ENCODE results near the gene TJP1.

Gene TJP1

DNA sequence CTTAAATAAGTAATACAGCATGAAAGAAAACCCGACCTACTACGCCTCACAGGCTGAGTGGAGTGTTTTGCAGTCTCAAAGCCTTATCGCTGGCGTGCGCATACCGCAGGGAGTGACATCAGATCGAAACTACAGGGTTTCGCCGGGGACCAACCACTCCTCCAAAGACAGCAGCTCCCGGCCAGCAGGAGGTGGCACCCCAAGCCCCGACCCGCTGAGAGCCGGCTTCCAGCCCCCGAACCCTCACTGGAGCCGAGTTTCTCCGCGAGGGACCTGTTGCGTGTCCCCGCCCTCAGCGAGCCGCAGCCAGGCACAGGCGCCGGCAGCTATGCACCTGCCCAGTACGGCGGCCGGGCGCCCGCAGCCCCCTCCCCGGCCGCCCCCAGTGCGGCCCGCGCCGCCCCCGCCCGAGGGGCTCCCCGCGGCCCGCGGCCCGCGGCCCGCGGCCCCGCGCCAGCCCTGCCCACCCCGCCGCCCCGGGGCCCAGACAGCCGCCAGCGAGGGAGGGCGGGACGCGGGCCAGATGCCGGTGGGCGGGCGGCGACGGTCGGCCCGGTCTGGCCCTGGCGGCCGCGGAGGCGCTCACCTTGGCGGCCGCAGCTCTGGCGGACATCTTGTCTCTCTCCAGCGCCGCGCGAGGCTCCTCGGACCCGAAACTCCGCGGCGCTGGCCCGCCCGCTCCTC is 710 bp downstream of the TJP1 start (continued):
- TF ChIP-seq OSR2 (tag by site-specific recombination; IDR thresholded peaks at IDR 0.05) = peak; percentile 41; the same call in 1 of the 2 replicates
- TF ChIP-seq KLF9 (tag by site-specific recombination; IDR thresholded peaks at IDR 0.05; ENCODE audit: low read depth) = no peak
- TF ChIP-seq ZNF777 (tag by site-specific recombination; IDR thresholded peaks at IDR 0.05; ENCODE audit: borderline replicate concordance) = no peak
- TF ChIP-seq ZBTB48 (tag by site-specific recombination; IDR thresholded peaks at IDR 0.05) = peak; percentile 67; the same call in 1 of the 2 replicates
- TF ChIP-seq ZSCAN16 (tag by site-specific recombination; IDR thresholded peaks at IDR 0.05) = 0 out of 2 replicates have a peak, but pooled peaks have one; percentile 20
- TF ChIP-seq ZNF629 (tag by site-specific recombination; IDR thresholded peaks at IDR 0.05) = peak; percentile 78
- TF ChIP-seq PRDM1 (tag by site-specific recombination; IDR thresholded peaks at IDR 0.05) = peak; percentile 41; the same call in 1 of the 2 replicates
- no peak for TF ChIP-seq ZNF701 (tag by site-specific recombination; IDR thresholded peaks at IDR 0.05)
- peak; percentile 95 for TF ChIP-seq SCRT2 (tag by site-specific recombination; IDR thresholded peaks at IDR 0.05)
- TF ChIP-seq, protein P1, sequence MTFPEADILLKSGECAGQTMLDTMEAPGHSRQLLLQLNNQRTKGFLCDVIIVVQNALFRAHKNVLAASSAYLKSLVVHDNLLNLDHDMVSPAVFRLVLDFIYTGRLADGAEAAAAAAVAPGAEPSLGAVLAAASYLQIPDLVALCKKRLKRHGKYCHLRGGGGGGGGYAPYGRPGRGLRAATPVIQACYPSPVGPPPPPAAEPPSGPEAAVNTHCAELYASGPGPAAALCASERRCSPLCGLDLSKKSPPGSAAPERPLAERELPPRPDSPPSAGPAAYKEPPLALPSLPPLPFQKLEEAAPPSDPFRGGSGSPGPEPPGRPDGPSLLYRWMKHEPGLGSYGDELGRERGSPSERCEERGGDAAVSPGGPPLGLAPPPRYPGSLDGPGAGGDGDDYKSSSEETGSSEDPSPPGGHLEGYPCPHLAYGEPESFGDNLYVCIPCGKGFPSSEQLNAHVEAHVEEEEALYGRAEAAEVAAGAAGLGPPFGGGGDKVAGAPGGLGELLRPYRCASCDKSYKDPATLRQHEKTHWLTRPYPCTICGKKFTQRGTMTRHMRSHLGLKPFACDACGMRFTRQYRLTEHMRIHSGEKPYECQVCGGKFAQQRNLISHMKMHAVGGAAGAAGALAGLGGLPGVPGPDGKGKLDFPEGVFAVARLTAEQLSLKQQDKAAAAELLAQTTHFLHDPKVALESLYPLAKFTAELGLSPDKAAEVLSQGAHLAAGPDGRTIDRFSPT (tag by site-specific recombination; IDR thresholded peaks at IDR 0.05) = 0 out of 2 replicates have a peak, but pooled peaks have one; percentile 35
- TF ChIP-seq PATZ1 (tag by site-specific recombination; IDR thresholded peaks at IDR 0.05) = peak; percentile 56

- Histone ChIP-seq H3K4me1 (ENCODE audit: control insufficient read depth, insufficient read depth, low read length) (peaks cover 13% of the 10 kb centered on the region), H3K4me3 (ENCODE audit: low read depth, low read length) (peak overlapping the region; percentile 80), H3K9me3 (ENCODE audit: control insufficient read depth, insufficient read depth, low read depth, low read length) (no peaks in the 10 kb centered on the region), H3K36me3 (ENCODE audit: control insufficient read depth in 2 of 2, insufficient read depth in 1 of 2, low read length in 2 of 2) (no peaks in the 10 kb centered on the region), H3K27ac (ENCODE audit: extremely low read depth, low read depth, low read length) (no peak overlapping the region)
- no peak for TF ChIP-seq ZFP69B (tag by site-specific recombination; IDR thresholded peaks at IDR 0.05)
- TF ChIP-seq, protein P2, sequence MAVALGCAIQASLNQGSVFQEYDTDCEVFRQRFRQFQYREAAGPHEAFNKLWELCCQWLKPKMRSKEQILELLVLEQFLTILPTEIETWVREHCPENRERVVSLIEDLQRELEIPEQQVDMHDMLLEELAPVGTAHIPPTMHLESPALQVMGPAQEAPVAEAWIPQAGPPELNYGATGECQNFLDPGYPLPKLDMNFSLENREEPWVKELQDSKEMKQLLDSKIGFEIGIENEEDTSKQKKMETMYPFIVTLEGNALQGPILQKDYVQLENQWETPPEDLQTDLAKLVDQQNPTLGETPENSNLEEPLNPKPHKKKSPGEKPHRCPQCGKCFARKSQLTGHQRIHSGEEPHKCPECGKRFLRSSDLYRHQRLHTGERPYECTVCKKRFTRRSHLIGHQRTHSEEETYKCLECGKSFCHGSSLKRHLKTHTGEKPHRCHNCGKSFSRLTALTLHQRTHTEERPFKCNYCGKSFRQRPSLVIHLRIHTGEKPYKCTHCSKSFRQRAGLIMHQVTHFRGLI (tag by site-specific recombination; IDR thresholded peaks at IDR 0.05) = no peak
- no peak for TF ChIP-seq RBAK (tag by site-specific recombination; IDR thresholded peaks at IDR 0.05)
- no peak for TF ChIP-seq HOXC10 (CRISPR knock-in tag; IDR thresholded peaks at IDR 0.05)
- POLR2A ChIA-PET = interaction anchor here (1.0 to 3.3 kb wide), 3 partner anchors 96 to 105 kb away, joined by 3 to 18 read pairs (median 5); no protein-coding TSS in a partner anchor
- CTCF ChIA-PET = interaction anchor here (0.6 to 2.0 kb wide), 4 partner anchors 48 to 254 kb away, joined by 3 to 13 read pairs (median 4); no protein-coding TSS in a partner anchor
Observed at GRCh38 chr15:29820394-29821154, 1.7 kb downstream of the TJP1 start.

GRCh38 chr15:29819979-29820378 is 2.3 kb downstream of the TJP1 start:
- ChIA-PET POLR2A (interaction anchor here (3.3 kb wide), 1 partner anchor 105 kb away, joined by 18 read pairs; no protein-coding TSS in a partner anchor), CTCF (interaction anchor here (0.6 to 2.0 kb wide), 4 partner anchors 48 to 255 kb away, joined by 3 to 13 read pairs (median 4); no protein-coding TSS in a partner anchor)
- Histone ChIP-seq H3K4me3 (ENCODE audit: low read depth, low read length) (peak overlapping the region; percentile 80), H3K9me3 (ENCODE audit: control insufficient read depth, insufficient read depth, low read depth, low read length) (no peaks in the 10 kb centered on the region), H3K4me1 (ENCODE audit: control insufficient read depth, insufficient read depth, low read length) (peaks cover 10% of the 10 kb centered on the region; the same call in 1 of the 2 replicates), H3K27ac (ENCODE audit: extremely low read depth, low read depth, low read length) (no peak overlapping the region), H3K36me3 (ENCODE audit: control insufficient read depth in 2 of 2, insufficient read depth in 1 of 2, low read length in 2 of 2) (no peaks in the 10 kb centered on the region)
- TF ChIP-seq, protein P3, sequence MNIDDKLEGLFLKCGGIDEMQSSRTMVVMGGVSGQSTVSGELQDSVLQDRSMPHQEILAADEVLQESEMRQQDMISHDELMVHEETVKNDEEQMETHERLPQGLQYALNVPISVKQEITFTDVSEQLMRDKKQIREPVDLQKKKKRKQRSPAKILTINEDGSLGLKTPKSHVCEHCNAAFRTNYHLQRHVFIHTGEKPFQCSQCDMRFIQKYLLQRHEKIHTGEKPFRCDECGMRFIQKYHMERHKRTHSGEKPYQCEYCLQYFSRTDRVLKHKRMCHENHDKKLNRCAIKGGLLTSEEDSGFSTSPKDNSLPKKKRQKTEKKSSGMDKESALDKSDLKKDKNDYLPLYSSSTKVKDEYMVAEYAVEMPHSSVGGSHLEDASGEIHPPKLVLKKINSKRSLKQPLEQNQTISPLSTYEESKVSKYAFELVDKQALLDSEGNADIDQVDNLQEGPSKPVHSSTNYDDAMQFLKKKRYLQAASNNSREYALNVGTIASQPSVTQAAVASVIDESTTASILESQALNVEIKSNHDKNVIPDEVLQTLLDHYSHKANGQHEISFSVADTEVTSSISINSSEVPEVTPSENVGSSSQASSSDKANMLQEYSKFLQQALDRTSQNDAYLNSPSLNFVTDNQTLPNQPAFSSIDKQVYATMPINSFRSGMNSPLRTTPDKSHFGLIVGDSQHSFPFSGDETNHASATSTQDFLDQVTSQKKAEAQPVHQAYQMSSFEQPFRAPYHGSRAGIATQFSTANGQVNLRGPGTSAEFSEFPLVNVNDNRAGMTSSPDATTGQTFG (tag by site-specific recombination; IDR thresholded peaks at IDR 0.05; ENCODE audit: borderline replicate concordance) = no peak
- no peak for TF ChIP-seq ZNF26 (tag by site-specific recombination; IDR thresholded peaks at IDR 0.05)
- no peak for TF ChIP-seq SCRT2 (tag by site-specific recombination; IDR thresholded peaks at IDR 0.05)
- no peak for TF ChIP-seq ZNF354C (tag by site-specific recombination; IDR thresholded peaks at IDR 0.05; ENCODE audit: borderline replicate concordance, low read depth)
